A673 (cell line): ENCODE data around the gene PDE4B. TPM values are rescaled to one million over a fixed set of nuclear protein-coding genes. Genes with fewer than 3 reads are reported as not detected.

ENCODE experiments used
- BruUV-seq: library from RNA; stranded (reverse); fragments of 400-500 nt; replicated peaks from 2 replicates; lab custom pipeline; 2021; lab: Mats Ljungman, UMichigan
- CTCF ChIA-PET: fragments of 300-600 bp; sonication (Branson Sonifier 250); formaldehyde crosslinking; loops from one replicate; lab custom pipeline; 2022; ENCODE audit warnings: antibody characterized with exemption; lab: Charles Lee
- POLR2A ChIA-PET: fragments of 300-600 bp; sonication (Branson Sonifier 250); formaldehyde crosslinking; loops from one replicate; lab custom pipeline; 2022; ENCODE audit warnings: antibody characterized with exemption; ENCODE audit not compliant: low non-redundant PET; lab: Charles Lee
- DNase-seq: peaks from one replicate; pipeline ENCODE4 v3.0.0-alpha.2; 2015; ENCODE audit warnings: low spot score
- H3K27ac ChIP-seq: fragments of 200-600 bp; sonication (generic); 2 replicates; pipeline ENCODE4 v1.5.1; 2016; ENCODE audit warnings: mixed run types, low read depth, mild to moderate bottlenecking, mixed read lengths, antibody characterized with exemption, low read length; ENCODE audit not compliant: poor library complexity, severe bottlenecking
- H3K27me3 ChIP-seq: fragments of 200-600 bp; sonication (generic); replicated peaks from 2 replicates; pipeline ENCODE4 v1.6.1; 2017; ENCODE audit warnings: mixed run types, low read depth, mild to moderate bottlenecking, mixed read lengths, antibody characterized with exemption, low read length; ENCODE audit not compliant: insufficient read depth, poor library complexity
- H3K36me3 ChIP-seq: fragments of 200-600 bp; sonication (generic); 2 replicates; pipeline ENCODE4 v1.6.1; 2016; ENCODE audit warnings: mixed run types, mild to moderate bottlenecking, mixed read lengths, antibody characterized with exemption, low read length; ENCODE audit not compliant: insufficient read depth, poor library complexity, severe bottlenecking
- H3K4me1 ChIP-seq: fragments of 200-600 bp; sonication (generic); 2 replicates; pipeline ENCODE4 v1.6.1; 2017; ENCODE audit warnings: mixed run types, mild to moderate bottlenecking, mixed read lengths, antibody characterized with exemption, low read length; ENCODE audit not compliant: insufficient read depth, poor library complexity, severe bottlenecking
- H3K4me3 ChIP-seq: fragments of 200-600 bp; sonication (generic); 2 replicates; pipeline ENCODE4 v1.5.1; 2016; ENCODE audit warnings: low read depth, mixed run types, mild to moderate bottlenecking, mixed read lengths, low read length; ENCODE audit not compliant: poor library complexity, severe bottlenecking
- H3K9me3 ChIP-seq: fragments of 200-600 bp; sonication (generic); 2 replicates; pipeline ENCODE4 v1.6.1; 2016; ENCODE audit warnings: mixed run types, low read depth, mild to moderate bottlenecking, mixed read lengths, antibody characterized with exemption, low read length; ENCODE audit not compliant: poor library complexity, severe bottlenecking
- EZH2 ChIP-seq: fragments of 200-600 bp; sonication (generic); IDR thresholded peaks from 2 replicates; pipeline ENCODE4 v1.6.1; 2017; ENCODE audit warnings: borderline replicate concordance, low read depth, mild to moderate bottlenecking, mixed read lengths, antibody characterized with exemption, low read length; ENCODE audit not compliant: poor library complexity, severe bottlenecking
- intact Hi-C: fragments of 100-400 bp; cut with micrococcal nuclease; formaldehyde crosslinking; loops from one replicate; pipeline ENCODE4 v1.10.0; 2022; ENCODE audit not compliant: unreplicated experiment
- total RNA-seq: library from RNA; stranded (reverse); gene quantifications from 2 replicates; pipeline ENCODE4 v1.2.3, GENCODE V29; 2021
- TF ChIP-seq, protein P1 (sequence below): fragments of 300-800, 200-600 bp; sonication (generic); conservative IDR thresholded peaks from 2 replicates; pipeline ENCODE4 v1.5.1; 2017; ENCODE audit warnings: low read depth, mild to moderate bottlenecking, antibody characterized with exemption, low read length, moderate library complexity, mixed read lengths

Gene PDE4B
- total RNA-seq, 1 experiment from 2014 or later = 20.0 TPM

DNA sequence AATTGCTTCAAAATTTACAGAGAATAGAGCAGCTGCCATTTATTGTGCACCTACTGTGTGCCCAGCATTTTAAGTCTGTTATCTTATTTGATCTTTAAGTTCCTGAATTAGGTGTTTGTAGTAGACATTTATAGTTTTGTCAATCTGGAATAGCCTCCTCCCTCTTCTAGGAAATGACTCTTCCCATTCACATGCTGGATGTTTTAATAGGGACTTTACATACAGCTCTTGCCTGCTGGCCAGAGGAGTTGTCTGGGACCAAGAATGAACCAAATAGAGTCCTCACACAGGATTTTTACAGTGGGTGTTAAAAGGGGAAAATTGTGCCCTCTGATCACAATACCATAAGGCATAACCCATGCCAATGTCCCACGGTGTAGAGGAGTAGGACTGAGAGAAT lies 367.1 kb downstream of the PDE4B start:
- TF ChIP-seq, protein P1, sequence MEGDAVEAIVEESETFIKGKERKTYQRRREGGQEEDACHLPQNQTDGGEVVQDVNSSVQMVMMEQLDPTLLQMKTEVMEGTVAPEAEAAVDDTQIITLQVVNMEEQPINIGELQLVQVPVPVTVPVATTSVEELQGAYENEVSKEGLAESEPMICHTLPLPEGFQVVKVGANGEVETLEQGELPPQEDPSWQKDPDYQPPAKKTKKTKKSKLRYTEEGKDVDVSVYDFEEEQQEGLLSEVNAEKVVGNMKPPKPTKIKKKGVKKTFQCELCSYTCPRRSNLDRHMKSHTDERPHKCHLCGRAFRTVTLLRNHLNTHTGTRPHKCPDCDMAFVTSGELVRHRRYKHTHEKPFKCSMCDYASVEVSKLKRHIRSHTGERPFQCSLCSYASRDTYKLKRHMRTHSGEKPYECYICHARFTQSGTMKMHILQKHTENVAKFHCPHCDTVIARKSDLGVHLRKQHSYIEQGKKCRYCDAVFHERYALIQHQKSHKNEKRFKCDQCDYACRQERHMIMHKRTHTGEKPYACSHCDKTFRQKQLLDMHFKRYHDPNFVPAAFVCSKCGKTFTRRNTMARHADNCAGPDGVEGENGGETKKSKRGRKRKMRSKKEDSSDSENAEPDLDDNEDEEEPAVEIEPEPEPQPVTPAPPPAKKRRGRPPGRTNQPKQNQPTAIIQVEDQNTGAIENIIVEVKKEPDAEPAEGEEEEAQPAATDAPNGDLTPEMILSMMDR = no peak
- TF ChIP-seq EZH2 = no peak
- POLR2A ChIA-PET = no interaction called here
- Histone ChIP-seq H3K27me3 (no peaks in the 10 kb centered on the region), H3K27ac (no peak overlapping the region), H3K4me1 (no peaks in the 10 kb centered on the region), H3K4me3 (no peak overlapping the region), H3K9me3 (no peaks in the 10 kb centered on the region), H3K36me3 (no peaks in the 10 kb centered on the region)
- BruUV-seq = no TSS peak
- CTCF ChIA-PET = no interaction called here
- intact Hi-C loops = no loop called here
- DNase-seq = no peak

DNA sequence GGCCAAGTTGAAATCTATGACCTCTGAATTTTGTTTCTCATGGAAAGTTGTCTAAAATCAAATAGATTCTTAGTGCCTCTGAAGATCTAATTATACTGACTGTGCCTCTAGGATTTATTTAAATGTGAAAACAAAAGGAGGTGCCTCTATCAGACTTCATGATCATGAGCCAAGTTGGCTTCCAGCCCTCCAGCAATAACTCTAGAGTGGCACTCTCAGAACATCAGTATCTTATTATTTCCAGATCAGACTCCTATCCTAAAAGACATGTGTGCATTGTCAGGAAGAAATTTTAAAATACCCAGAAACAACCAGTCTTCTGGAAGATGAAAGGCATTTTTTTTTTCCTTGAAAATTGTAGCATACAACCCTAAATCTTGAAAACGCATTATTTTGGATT lies 368.0 kb downstream of the PDE4B start:
- no peak for TF ChIP-seq EZH2
- TF ChIP-seq, protein P1 = no peak
- POLR2A ChIA-PET = no interaction called here
- intact Hi-C loops = no loop called here
- Histone ChIP-seq H3K9me3 (no peaks in the 10 kb centered on the region), H3K36me3 (no peaks in the 10 kb centered on the region), H3K4me1 (no peaks in the 10 kb centered on the region), H3K27me3 (no peaks in the 10 kb centered on the region), H3K27ac (no peak overlapping the region), H3K4me3 (no peak overlapping the region)
- BruUV-seq = no TSS peak
- no peak for DNase-seq
- CTCF ChIA-PET = no interaction called here

DNA sequence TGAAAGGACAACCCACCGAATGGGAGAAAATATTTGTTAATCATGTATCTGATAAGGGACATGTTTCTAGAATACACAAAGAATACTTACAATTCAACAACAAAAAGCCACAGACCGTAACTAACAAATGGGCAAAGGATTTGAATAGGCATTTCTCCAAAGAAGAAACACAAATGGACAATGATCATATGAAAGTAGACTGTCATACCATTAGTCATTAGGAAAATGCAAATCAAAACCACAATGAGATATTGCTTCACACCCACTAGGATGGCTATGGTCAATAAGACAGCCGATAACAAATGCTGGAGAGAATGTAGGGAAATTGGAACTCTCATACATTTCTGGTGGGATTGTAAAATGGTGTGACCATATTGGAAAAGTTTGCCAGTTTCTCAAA lies 374.1 kb downstream of the PDE4B start:
- no peaks in the 10 kb centered on the region for H3K4me1 ChIP-seq
- no peak overlapping the region for H3K27ac ChIP-seq
- H3K36me3 ChIP-seq = no peaks in the 10 kb centered on the region
- CTCF ChIA-PET = no interaction called here
- POLR2A ChIA-PET = no interaction called here
- no peak overlapping the region for H3K4me3 ChIP-seq
- H3K9me3 ChIP-seq = no peaks in the 10 kb centered on the region
- H3K27me3 ChIP-seq = no peaks in the 10 kb centered on the region
- intact Hi-C loops = no loop called here
- TF ChIP-seq EZH2 = no peak
- TF ChIP-seq, protein P1 = no peak
- no peak for DNase-seq
- BruUV-seq = no TSS peak
